IPS DF 4.7 (cell line): Measurements from ENCODE around the gene PACSIN3.

Experiments
- DNase-seq: peaks from one replicate; pipeline ENCODE4 v3.0.0-alpha.2; 2013; ENCODE audit warnings: low spot score; ENCODE audit errors: extremely low read depth

The PACSIN3 gene

DNA sequence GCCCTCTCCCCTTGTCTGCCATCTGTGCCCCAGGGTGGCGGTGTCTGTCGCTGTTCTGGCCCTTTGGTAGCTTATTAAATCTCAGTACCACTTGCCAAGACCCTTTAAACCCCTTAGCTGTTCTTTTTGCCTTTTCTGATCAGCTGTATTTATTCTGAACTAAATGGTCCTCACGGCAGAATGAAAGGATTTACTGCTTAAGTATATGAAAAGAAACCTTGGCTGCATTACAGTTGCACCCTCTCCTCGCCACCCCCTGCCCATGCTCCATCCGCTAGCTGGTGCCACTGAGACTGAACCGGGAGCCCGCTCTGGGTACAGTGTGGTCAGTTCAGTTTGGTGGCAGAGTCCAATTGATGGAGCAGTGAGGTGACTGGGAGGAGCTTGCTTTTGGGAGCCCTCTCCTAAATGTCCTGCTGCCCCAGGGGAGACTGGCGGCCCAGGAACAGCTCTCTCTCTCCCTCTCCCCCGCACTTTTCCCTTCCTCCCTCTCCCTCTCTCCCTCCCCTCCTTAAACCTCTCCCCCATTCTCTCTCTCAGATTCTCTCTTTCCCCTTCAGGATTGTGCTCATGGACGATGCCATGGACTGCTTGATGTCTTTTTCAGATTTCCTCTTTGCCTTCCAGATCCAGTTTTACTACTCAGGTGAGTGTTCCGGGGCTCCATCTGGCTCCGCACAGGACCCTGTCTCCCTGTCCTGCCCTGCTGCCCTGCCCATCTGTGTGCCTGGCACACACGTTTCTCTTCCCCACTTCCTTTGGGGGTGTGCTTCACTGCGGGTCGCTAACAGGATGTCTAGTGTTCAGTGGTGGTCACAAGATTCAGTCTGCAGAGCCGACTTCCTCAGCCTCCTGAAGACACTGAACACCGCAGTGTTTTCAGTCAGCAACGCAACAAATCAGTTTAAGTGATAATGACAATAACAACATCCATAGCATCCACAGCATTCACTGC lies 31.3 kb downstream of the PACSIN3 start:
- no peak for DNase-seq

DNA sequence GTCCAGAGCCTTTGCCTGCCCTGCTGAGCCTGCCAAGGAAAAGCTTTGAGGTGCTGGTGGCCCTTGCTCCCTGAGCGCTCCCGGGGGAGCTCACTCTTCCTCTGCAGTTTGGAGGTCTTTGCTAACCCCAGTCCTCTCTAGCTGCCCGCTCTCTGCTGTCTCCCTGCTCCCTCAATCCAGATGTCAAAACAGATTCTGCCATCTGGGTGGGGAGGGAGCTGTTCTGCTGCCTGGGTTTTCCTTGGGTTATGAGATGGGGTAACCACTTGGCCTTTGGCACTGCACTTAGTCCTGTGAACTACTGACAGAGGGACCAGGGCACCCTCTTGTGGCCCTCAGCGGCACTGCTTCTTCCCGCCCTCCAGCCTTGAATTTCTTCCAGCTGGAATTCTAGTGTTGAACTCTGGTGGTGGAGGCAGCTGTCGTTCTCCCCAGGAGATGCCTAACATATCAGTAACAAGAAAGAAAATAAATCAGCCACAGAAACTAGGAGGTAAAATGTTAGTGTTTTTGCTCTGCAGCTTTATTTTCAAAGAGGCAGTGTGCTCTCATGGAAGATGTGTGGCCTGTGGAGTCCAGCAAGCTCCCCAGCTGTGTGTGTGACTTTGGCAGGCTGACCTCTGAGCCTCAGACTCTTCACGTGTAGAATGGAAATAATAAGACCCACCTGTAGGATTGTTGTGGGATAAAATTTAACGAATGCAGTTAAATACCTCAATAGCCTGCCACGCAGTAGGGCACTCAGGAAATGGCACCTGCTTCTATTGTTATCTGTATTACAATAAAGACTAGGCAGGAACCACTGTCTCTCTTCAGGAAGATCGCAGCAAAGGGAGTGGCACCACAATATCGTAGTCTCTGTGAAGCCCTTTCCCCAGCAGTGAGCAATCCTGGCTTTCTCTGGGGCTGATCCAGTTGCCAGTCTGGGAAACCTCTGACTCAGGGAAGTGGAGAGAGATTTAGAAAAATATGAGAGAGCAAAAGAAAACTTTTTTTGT lies 33.0 kb downstream of the PACSIN3 start:
- DNase-seq = no peak

DNA sequence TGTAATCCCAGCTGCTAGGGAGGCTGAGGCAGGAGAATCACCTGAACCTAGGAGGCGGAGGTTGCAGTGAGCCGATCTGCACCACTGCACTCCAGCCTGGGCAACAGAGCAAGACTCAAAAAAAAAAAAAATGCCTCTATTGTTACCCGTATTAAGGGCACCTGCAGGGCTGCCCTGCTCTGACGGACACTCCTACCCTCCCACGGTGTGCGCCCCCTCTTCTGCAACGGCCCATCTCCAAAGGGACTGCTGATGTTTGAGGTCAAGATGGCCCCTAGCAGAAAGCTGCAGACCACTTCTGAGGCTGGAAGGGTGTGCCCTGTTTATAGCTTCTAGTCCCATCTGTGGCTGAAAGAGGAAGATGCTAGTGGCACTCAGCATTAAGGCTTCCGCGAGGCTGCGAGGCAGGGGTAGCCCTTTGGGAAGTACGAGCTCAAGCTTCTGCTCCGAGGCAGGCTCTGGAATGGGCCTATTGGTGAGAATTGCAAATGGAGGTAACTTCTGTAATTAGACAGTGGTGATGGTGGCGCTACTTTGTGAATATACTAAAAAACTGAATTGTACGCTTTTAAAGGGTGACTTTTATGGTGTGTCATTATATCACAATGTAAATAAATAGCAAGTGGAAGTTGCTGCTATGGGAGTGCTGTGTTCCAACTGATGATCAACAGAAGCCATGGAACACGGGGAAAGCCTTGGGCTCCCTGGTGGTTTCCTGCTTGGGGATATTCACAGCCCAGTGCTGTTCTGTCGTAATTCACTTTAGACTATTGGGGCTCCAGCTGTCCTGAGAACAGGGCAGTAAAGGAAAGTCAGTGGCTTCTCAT lies 33.9 kb downstream of the PACSIN3 start:
- no peak for DNase-seq

DNA sequence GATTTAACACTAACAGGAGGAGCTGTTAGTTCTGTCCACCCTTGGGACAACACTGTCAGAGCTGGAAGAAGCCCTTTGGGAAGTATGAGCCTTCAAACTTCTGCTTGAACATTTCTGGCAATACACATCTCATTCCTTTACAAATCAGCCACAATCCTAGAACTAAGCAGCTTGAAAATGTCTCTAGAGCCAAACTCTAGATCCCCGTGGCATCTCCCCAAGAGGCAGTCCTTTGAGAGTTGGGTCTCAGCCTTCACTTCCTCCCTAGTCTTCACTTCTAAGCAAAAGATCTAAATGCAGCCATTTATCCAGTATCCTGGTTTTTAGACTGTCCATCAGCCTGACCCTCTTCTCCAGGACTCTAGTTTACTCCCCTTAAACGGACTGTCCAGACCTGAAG lies 36.5 kb downstream of the PACSIN3 start:
- no peak for DNase-seq

DNA sequence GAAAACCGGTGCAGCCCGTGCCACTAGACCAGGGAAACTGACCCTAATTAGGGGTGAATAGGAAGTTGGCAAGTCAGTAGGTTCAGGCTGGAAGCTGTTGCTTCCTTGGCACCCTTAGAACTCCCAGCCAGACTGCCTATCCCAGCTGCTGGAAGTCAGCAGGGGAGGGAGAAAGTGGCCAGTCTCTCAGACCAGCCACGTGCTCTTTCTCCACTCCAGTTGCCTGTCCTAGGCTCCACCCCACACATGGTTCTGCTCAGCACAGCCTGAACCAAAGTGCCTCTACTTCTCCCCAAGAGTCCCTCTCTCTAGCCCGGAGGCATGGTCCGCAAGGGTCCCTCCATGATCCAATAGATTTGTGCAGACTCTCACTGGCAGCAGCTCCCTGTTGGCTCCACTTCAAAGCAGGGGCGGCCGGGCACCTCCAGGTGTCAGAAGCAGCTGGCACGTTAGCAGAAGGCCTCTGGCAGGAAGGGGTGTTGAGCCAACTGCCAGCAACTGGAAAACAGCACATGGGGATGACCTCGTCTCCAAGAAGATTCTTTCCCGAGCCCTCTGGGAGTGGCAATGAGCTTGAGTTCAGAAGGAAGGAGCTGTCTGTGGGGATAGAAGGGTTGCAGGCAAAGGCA lies 37.2 kb downstream of the PACSIN3 start:
- DNase-seq = no peak

DNA sequence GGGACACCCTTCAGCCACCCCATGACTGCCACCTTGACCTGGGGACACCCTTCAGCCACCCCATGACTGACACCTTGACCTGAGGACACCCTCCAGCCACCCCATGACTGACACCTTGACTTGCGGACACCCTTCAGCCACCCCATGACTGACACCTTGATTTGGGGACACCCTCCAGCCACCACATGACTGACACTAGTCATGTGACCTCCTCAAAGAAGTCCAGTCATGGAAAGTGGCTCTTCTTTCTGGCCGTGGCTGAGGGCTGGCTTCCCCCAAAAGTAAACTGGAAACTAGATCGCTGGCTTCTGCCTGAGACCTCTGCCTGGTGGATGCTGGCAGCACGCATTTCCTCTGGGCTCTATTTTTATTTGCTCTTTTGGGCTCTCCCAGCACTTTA lies 38.0 kb downstream of the PACSIN3 start:
- DNase-seq = no peak

DNA sequence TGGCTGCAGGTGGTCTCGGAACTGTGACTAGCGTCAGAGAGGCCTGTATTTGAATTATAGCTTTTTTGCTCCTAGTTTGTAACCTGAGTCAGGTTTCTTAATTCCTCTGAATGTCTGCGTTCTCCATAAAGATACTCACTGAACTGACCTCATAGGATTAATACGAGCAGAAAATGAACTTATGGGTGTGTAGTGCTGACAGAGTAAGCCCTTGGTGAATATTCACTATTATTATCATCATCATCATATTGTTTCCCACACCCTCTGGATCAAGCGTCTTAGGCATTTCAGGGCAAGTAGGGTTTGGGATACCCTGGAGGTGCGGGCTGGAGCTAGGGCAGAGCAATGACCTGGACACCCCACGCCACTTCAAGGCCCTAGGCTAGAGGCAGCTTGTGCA lies 38.6 kb downstream of the PACSIN3 start:
- no peak for DNase-seq

DNA sequence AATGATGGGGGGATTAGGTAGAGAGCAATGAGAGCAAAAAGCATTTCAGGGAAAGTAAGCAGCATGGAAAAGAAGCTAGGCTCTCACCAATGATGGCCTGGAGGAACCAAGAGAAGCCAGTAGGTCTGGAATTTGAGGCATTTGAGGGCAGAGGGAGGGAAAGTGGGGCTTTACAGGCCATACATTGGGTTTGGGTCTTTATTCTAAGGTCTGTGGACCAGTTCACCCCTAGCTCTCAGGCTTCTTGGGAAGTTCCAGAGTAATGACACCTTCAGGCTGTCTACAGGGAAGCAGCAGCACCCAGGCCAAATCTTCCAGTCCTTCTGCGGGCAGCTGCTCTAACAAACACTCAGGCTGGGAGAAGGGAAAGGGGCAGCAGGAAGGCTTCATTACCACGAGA lies 39.0 kb downstream of the PACSIN3 start:
- no peak for DNase-seq

DNA sequence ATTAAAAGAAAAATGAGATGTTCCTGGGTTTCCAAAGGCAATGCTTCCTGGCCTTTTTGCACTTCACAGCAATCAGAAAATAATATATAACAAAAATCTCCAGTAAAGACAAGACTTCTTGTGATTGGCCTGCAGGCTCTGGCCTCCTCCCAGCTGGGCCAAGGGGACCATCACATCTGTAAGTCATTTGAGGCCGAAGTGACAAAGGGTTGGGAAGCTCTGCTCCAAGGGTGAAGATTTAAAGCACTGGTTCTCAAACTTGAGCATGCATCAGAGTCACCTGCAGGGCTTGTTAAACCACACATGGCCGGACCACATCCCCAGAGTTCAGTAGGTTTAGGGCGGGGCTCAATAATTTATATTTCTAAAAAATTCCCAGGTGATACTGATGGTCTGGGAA lies 41.7 kb downstream of the PACSIN3 start:
- no peak for DNase-seq

DNA sequence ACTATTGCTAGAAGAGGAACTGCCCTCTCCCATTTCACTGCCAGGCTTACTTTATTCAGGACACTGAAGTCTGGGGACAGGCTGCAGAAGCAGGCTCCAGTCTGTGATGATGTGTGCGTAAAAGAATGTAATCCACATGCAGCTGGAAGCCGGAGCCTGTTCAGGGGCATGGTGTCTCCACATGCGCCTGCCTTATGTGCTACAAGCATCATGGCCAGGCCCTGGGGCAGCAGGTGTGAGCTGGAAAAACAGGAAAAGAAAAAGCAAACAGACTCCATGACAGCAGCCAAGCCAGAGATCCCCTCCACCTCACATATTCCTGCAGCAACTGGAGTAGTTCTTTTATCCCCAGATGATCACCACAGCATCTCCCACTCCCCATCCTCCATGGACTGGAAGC lies 42.9 kb downstream of the PACSIN3 start:
- DNase-seq = no peak

DNA sequence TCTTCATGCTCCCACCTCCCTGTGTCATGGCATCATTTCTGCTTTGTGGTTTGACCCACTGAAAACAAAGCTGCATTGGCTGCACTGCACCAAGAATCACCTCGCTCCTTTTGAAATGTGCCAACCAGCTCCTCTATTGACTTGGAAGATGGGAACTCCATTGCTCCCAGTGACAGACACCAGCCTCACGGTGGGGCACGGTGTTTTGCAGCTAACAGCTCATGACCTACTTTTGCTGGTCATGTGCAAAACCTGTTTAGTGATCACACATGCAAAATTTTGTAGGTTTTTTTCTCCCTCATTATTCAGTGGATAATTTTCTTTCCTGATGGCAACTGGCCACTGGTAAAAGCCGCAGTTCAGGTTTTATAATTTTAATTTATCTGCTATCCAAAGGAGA lies 46.4 kb downstream of the PACSIN3 start:
- no peak for DNase-seq

DNA sequence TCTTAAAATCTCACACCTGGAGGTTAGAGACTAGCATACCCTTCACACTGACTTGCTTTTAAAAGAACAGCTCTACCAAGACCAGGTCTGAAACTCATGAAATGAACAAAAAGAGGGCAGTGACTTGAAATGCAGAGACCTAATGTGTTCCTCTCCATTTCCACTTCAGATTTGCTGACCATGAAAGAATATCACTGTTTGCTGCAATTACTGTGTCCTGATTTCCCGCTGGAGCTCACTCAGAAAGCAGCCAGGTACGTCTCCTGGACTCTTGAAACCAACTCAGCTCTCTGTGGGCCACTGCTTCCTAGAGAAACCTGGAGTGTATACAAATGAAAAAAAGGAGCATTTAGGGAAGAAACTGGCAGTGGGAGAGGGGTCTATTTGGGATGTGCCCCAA lies 48.8 kb downstream of the PACSIN3 start:
- DNase-seq = no peak

DNA sequence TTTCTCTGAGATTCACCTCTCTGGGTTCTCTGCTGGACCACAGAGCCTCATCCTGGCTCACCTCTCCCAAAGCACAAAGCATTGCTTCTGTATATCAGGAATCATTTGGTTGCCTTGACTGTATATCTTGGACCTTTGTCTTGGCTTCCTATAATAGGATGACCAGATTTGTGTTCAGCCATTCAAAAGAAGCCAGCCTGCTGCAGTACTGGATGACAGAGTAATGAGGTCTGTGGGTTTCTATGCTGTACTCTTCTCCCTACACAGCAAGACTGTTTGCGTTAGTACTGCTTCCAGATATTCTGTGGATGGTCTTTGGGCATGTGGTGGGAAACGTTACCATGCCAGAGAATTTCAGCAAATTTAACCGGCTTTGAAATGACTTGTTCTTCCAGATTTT lies 49.3 kb downstream of the PACSIN3 start:
- DNase-seq = no peak

DNA sequence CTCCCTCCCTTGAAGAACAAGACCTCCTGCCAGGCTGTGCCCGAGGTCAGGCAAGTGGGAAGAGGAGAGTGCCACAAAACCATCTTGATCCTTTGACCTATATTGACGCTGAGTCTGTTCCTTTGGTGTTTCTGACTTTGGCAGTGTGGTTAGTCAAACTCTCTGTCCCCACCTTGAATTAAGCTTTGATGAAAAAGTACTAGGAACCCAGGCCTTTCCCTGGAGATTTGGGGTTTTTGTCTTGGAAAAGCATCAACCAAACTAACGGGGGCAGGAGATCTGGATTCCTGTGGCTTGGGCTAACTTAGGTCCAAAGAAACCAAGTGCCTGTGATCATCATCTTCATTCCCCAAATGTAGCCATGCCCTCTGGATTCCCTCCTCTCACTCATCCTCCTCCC lies 49.9 kb downstream of the PACSIN3 start:
- DNase-seq = no peak

DNA sequence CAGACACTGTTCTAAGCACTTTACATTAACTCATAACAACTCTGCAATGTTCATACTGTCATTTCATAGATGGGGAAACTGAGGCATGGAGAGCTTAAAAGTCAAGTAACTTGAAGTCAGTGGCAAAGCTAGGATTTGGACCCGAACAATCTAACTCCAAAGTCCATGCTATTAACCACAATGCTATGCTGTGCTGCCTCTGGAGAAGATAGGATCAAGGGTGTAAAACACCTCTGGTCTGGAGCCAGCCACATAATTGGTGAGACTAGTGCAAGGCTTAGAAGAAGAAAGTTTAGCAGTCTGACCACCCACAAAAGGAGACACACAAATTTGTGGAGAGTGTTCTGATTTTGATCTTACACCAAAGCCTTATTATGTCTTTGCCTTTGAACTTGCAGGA lies 53.3 kb downstream of the PACSIN3 start:
- DNase-seq = no peak

DNA sequence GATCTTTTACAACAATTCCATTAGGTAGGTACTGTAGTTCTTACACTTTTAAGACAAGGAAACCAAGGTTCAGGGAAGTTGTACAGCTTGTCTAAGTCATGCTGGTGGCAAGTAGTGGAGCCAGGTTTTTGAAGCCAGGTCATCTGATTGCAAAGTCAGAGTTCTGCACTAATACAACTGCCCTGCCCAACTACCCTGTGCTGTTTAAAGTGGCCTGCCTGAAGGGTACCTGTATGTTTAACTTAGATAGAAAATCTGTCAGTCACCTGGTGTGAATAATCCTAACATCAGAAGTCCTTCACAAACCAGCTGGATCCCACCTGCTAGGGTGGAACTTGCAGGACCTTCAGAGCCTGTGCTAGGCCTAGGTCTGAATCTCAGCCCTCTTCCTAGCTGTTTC lies 53.7 kb downstream of the PACSIN3 start:
- no peak for DNase-seq

DNA sequence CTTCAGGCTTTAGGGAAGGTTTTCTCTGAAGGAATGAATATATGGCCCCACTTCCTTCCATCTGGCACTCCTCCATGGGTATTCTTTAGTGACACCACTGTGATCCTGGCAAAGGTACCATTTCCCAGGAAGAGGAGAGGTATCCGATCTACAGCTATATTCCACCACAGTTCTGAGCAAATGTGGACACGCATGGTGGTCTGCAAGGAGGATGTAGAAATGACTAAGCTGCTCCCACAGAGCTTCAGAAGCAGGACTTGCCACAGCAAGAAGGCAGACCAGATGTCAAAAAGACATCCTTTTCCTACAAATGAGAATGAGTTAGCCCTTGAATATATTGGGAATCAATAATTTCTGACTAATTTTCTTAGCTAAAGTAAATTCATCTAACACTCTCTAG lies 55.1 kb downstream of the PACSIN3 start:
- no peak for DNase-seq

DNA sequence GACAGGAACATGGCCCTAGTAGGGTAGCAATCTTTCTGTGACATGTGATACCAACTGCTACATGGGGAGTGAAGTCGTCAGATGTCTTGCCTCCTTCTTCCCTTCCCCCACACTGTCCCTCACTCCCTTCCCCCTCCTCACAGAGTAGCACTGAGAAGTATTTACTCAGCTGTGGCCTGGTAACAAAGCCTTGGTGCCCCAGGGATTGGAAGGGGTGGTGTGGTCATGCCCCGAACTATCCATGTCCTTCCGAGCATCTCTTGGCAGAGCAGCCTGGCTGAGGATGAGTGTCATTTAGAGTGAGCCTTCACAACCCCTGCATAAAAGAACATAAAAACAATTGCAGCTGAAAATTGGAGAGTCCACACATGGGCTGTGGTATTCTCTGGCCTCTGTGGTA lies 55.7 kb downstream of the PACSIN3 start:
- DNase-seq = no peak
